Keratinocyte (primary cell): ENCODE data around the gene SH2D1B. TPM values are rescaled to one million over a fixed set of nuclear protein-coding genes. Genes with fewer than 3 reads are reported as not detected.

Experiments used
- DNase-seq: peaks from one replicate; pipeline ENCODE4 v3.0.0-alpha.2; 2011; ENCODE audit warnings: low read depth, missing footprints, low spot score
- FAIRE-seq: peaks from 2 replicates; lab custom pipeline; 2011; peaks lifted over from hg19 to GRCh38; lab: Jason Lieb, UNC
- H2AFZ ChIP-seq: 2 replicates; pipeline ENCODE4 v1.6.0; 2012; ENCODE audit warnings: low read length, control low read depth, inconsistent platforms; ENCODE audit not compliant: control insufficient read depth
- H3K27ac ChIP-seq: 2 replicates; pipeline ENCODE4 v1.5.1; 2011; ENCODE audit warnings: low read length; ENCODE audit not compliant: control insufficient read depth, insufficient read depth
- H3K27me3 ChIP-seq: 3 replicates; pipeline ENCODE4 v1.6.0; 2011; ENCODE audit warnings: low read length; ENCODE audit not compliant: control insufficient read depth, insufficient read depth; ENCODE audit errors: extremely low read depth
- H3K36me3 ChIP-seq, 2 experiments: 2 replicates in 1 of 2; 3 replicates in 1 of 2; pipeline ENCODE4 v1.5.1; 2011; ENCODE audit warnings: low read length in 2 of 2, mild to moderate bottlenecking in 1 of 2; ENCODE audit not compliant: control insufficient read depth in 2 of 2, insufficient read depth in 2 of 2; ENCODE audit errors: extremely low read depth in 1 of 2
- H3K4me1 ChIP-seq: 3 replicates; pipeline ENCODE4 v1.5.1; 2011; ENCODE audit warnings: low read length; ENCODE audit not compliant: control insufficient read depth, insufficient read depth; ENCODE audit errors: extremely low read depth
- H3K4me2 ChIP-seq: 3 replicates; pipeline ENCODE4 v1.6.0; 2011; ENCODE audit warnings: low read depth, low read length; ENCODE audit not compliant: control insufficient read depth, insufficient read depth; ENCODE audit errors: extremely low read depth
- H3K4me3 ChIP-seq, 3 experiments: fragments of 200-600 bp in 1 of 3; sonication (generic) in 1 of 3; 2 replicates in 2 of 3; 3 replicates in 1 of 3; pipeline ENCODE4 v1.5.1; 2011 to 2016; ENCODE audit warnings: low read length in 3 of 3, mild to moderate bottlenecking in 3 of 3, control low read depth in 2 of 3, inconsistent platforms in 1 of 3, low read depth in 1 of 3, mixed read lengths in 1 of 3, mixed run types in 1 of 3, moderate library complexity in 1 of 3; ENCODE audit not compliant: control insufficient read depth in 2 of 3, insufficient read depth in 2 of 3; ENCODE audit errors: extremely low read depth in 1 of 3
- H3K79me2 ChIP-seq: 2 replicates; pipeline ENCODE4 v1.6.0; 2012; ENCODE audit warnings: low read length; ENCODE audit not compliant: control insufficient read depth, insufficient read depth
- H3K9ac ChIP-seq: 3 replicates; pipeline ENCODE4 v1.6.0; 2011; ENCODE audit warnings: low read length; ENCODE audit not compliant: control insufficient read depth, insufficient read depth; ENCODE audit errors: extremely low read depth
- H3K9me1 ChIP-seq: 3 replicates; pipeline ENCODE4 v1.6.0; 2011; ENCODE audit warnings: low read length; ENCODE audit not compliant: control insufficient read depth, insufficient read depth; ENCODE audit errors: extremely low read depth
- H3K9me3 ChIP-seq: 2 replicates; pipeline ENCODE4 v1.5.1; 2012; ENCODE audit warnings: low read depth, low read length; ENCODE audit not compliant: control insufficient read depth
- H4K20me1 ChIP-seq: 3 replicates; pipeline ENCODE4 v1.6.0; 2011; ENCODE audit warnings: low read length; ENCODE audit not compliant: control insufficient read depth, insufficient read depth; ENCODE audit errors: extremely low read depth
- CTCF ChIP-seq, 3 experiments: IDR thresholded peaks in 1 of 3; conservative IDR thresholded peaks in 1 of 3; optimal IDR thresholded peaks in 1 of 3; 2 replicates in 2 of 3; 3 replicates in 1 of 3; pipeline versions ENCODE3 to v1.5.1; 2011; ENCODE audit warnings: low read length in 3 of 3, mild to moderate bottlenecking in 3 of 3, moderate library complexity in 2 of 3, control low read depth in 1 of 3, inconsistent platforms in 1 of 3; ENCODE audit not compliant: insufficient read depth in 2 of 3; ENCODE audit errors: extremely low read depth in 1 of 3
- EZH2 ChIP-seq: IDR thresholded peaks from one replicate; pipeline ENCODE4 v1.6.1; 2012; ENCODE audit warnings: inconsistent platforms, mild to moderate bottlenecking, low read length, moderate library complexity
- dilution Hi-C: fragments of 300-500 bp; cut with MboI; formaldehyde crosslinking; loops from one replicate; pipeline ENCODE4 v1.7.0; 2020; ENCODE audit warnings: low sequenced_read_pairs; ENCODE audit not compliant: extremely low pct_ligation_motif_present
- polyA plus RNA-seq, 5 experiments: library from polyadenylated mRNA; depleted of rRNA in 3 of 5; stranded (reverse) in 3 of 5; stranded (forward) in 1 of 5; unstranded in 1 of 5; fragments of >200 nt; gene quantifications; 1 replicate in 1 of 5; 2 replicates in 3 of 5; 3 replicates in 1 of 5; pipeline versions ENCODE4 v1.2.1 to v1.2.3, GENCODE V29; 2011 to 2012; ENCODE audit warnings: missing spikeins in 2 of 5, low read depth in 1 of 5, low replicate concordance in 1 of 5

The SH2D1B gene
- polyA plus RNA-seq, 1 donor (not counting 4 experiments of a cell fraction or from before 2014, with no cell fraction given), result not detected

DNA sequence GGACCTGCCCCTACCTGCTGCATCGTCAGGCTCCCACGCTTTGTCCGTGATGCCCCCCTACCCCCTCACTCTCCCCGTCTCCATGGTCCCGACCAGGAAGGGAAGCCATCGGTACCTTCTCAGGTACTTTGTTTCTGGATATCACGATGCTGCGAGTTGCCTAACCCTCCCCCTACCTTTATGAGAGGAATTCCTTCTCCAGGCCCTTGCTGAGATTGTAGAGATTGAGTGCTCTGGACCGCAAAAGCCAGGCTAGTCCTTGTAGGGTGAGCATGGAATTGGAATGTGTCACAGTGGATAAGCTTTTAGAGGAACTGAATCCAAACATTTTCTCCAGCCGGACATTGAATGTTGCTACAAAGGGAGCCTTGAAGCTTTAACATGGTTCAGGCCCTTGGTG is 44.2 kb downstream of the SH2D1B start:
- Histone ChIP-seq H3K27me3 (peaks cover 2% of the 10 kb centered on the region), H2AFZ (no peak overlapping the region), H3K4me3 (peak overlapping the region in 1 of 3 experiments; percentile 45), H3K79me2 (no peaks in the 10 kb centered on the region), H3K9me1 (no peaks in the 10 kb centered on the region), H3K36me3 (no peaks in the 10 kb centered on the region), H3K27ac (no peak overlapping the region), H3K9ac (no peak overlapping the region), H3K4me1 (peaks cover 27% of the 10 kb centered on the region), H3K9me3 (no peaks in the 10 kb centered on the region), H4K20me1 (no peaks in the 10 kb centered on the region), H3K4me2 (no peak overlapping the region)
- dilution Hi-C loops, result no loop called here
- DNase-seq, result no peak
- FAIRE-seq, result no peak
- TF ChIP-seq CTCF (optimal IDR thresholded peaks at IDR 0.05 in 1 of 3, IDR thresholded peaks at IDR 0.05 in 1 of 3, conservative IDR thresholded peaks at IDR 0.05 in 1 of 3; ENCODE audit: extremely low read depth in 1 of 3, insufficient read depth in 2 of 3, low read length in 3 of 3) (no peak), EZH2 (no peak)

DNA sequence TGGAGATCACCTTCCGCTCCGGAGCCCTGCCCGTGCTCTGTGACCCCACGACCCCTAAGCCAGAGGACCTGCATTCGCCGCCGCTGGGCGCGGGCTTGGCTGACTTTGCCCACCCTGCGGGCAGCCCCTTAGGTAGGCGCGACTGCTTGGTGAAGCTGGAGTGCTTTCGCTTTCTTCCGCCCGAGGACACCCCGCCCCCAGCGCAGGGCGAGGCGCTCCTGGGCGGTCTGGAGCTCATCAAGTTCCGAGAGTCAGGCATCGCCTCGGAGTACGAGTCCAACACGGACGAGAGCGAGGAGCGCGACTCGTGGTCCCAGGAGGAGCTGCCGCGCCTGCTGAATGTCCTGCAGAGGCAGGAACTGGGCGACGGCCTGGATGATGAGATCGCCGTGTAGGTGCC is 44.9 kb downstream of the SH2D1B start:
- no peaks in the 10 kb centered on the region for H4K20me1 ChIP-seq
- H3K9me1 ChIP-seq, result no peaks in the 10 kb centered on the region
- H3K36me3 ChIP-seq, result no peaks in the 10 kb centered on the region
- H3K27me3 ChIP-seq, result peaks cover 2% of the 10 kb centered on the region
- peaks cover 21% of the 10 kb centered on the region for H3K4me1 ChIP-seq
- no peak for DNase-seq
- H3K4me2 ChIP-seq, result no peak overlapping the region
- TF ChIP-seq CTCF (optimal IDR thresholded peaks at IDR 0.05 in 1 of 3, IDR thresholded peaks at IDR 0.05 in 1 of 3, conservative IDR thresholded peaks at IDR 0.05 in 1 of 3; ENCODE audit: extremely low read depth in 1 of 3, insufficient read depth in 2 of 3, low read length in 3 of 3) (no peak), EZH2 (no peak)
- peak overlapping the region; percentile 11 for H3K9ac ChIP-seq
- no peak for FAIRE-seq
- H2AFZ ChIP-seq, result no peak overlapping the region
- no peaks in the 10 kb centered on the region for H3K79me2 ChIP-seq
- dilution Hi-C loops, result no loop called here
- H3K9me3 ChIP-seq, result no peaks in the 10 kb centered on the region
- no peak overlapping the region for H3K27ac ChIP-seq
- peak overlapping the region in 1 of 3 experiments; percentile 45 for H3K4me3 ChIP-seq
